Left lung (tissue), 10 donors: ENCODE results near the gene SLMAP. TPM values are rescaled to one million over a fixed set of nuclear protein-coding genes. Genes with fewer than 3 reads are reported as not detected.
"Not testable (repeated sequence)": the region's sequence is repeated elsewhere in the genome, so short reads cannot be mapped to it uniquely, and the experiment has no call there.

ENCODE experiments used
- ATAC-seq: fragments of 200-7000 bp; cut with Tn5 transposase; one replicate; pipeline ENCODE4 v1.9.1; 2020; ENCODE audit warnings: moderate library complexity
- DNase-seq, 4 donors: peaks; one replicate each; pipeline ENCODE4 v3.0.0-alpha.2; 2013 to 2020
- H3K27ac ChIP-seq, 2 donors: fragments of 200-600 bp; sonication (generic) in 1 of 2; one replicate each; pipeline versions ENCODE4 v1.5.0 to v1.8.0; 2020 to 2021
- H3K27me3 ChIP-seq, 2 donors: fragments of 200-600 bp; sonication (generic) in 1 of 2; one replicate each; pipeline versions ENCODE4 v1.5.0 to v1.8.0; 2020 to 2021
- H3K36me3 ChIP-seq, 2 donors: fragments of 200-600 bp; sonication (generic) in 1 of 2; one replicate each; pipeline versions ENCODE4 v1.5.0 to v1.8.0; 2020 to 2021
- H3K4me1 ChIP-seq, 2 donors: fragments of 200-600 bp; one replicate each; pipeline ENCODE4 v1.8.0; 2021
- H3K4me3 ChIP-seq, 2 donors: fragments of 200-600 bp; sonication (generic) in 1 of 2; one replicate each; pipeline versions ENCODE4 v1.5.0 to v1.8.0; 2020 to 2021; ENCODE audit warnings: mild to moderate bottlenecking in 1 of 2
- H3K9me3 ChIP-seq, 2 donors: fragments of 200-600 bp; sonication (generic) in 1 of 2; one replicate each; pipeline versions ENCODE4 v1.5.0 to v1.8.0; 2020 to 2021
- intact Hi-C, 2 donors: fragments of 100-400 bp; cut with DNase I; formaldehyde crosslinking; loops; one replicate each; pipeline versions ENCODE4 v1.11.2 to v1.14.2; 2022
- polyA plus RNA-seq, 6 donors: library from polyadenylated mRNA; unstranded; fragments of 120-200 nt; gene quantifications; one replicate each; pipeline ENCODE4 v1.2.1, GENCODE V29; 2013; ENCODE audit not compliant: insufficient read length in 6 of 6
- total RNA-seq, 2 donors: library from RNA; stranded (reverse); fragmentation: NEBNext Ultra II Directional; extraction: Animal tissue kit (Norgen Biotek cat#: 25700); gene quantifications; one replicate each; pipeline ENCODE4 v1.2.1, GENCODE V29; 2021
- TF ChIP-seq, protein P1 (sequence below), 2 donors: fragments of 200-600 bp; sonication (generic) in 1 of 2; IDR thresholded peaks; one replicate each; pipeline versions ENCODE4 v1.5.0 to v1.8.0; 2021; ENCODE audit warnings: antibody characterized with exemption in 2 of 2
- donor health status: DM: no; HTN: yes; CAD: no.
- donor health status: DM: no; HTN: no; CAD: no.

Gene SLMAP
- total and polyA plus RNA-seq, 8 donors, result 43.1 to 65.3 (median 56.3) TPM

DNA sequence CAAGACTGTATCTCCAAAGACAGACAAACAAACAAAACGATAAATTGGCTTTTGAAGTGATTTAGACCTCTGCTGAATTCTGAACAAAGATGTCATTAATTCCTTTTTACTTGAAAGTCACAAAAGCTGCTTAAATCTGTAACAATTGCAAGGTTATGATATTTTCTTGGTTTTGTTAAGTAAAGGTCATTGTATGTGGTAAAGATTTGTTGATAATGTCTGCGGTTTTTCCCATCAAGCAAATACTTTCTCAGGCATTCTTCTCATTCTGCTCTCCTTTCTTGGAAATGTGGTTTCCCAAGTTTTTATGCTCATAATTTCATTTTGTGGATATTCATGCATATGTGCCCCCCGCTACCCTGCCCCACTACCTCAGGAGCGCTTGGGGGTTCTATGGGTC, 116.5 kb downstream of the SLMAP start:
- TF ChIP-seq, protein P1, sequence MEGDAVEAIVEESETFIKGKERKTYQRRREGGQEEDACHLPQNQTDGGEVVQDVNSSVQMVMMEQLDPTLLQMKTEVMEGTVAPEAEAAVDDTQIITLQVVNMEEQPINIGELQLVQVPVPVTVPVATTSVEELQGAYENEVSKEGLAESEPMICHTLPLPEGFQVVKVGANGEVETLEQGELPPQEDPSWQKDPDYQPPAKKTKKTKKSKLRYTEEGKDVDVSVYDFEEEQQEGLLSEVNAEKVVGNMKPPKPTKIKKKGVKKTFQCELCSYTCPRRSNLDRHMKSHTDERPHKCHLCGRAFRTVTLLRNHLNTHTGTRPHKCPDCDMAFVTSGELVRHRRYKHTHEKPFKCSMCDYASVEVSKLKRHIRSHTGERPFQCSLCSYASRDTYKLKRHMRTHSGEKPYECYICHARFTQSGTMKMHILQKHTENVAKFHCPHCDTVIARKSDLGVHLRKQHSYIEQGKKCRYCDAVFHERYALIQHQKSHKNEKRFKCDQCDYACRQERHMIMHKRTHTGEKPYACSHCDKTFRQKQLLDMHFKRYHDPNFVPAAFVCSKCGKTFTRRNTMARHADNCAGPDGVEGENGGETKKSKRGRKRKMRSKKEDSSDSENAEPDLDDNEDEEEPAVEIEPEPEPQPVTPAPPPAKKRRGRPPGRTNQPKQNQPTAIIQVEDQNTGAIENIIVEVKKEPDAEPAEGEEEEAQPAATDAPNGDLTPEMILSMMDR (IDR thresholded peaks at IDR 0.05), result no peak
- no peak overlapping the region for H3K27ac ChIP-seq
- H3K4me1 ChIP-seq, result no peaks in the 10 kb centered on the region
- H3K4me3 ChIP-seq, result no peak overlapping the region
- intact Hi-C loops, result no loop called here
- no peak for DNase-seq
- H3K27me3 ChIP-seq, result no peaks in the 10 kb centered on the region
- no peak for ATAC-seq
- H3K36me3 ChIP-seq, result peaks cover 0 to 22% of the 10 kb centered on the region in 2 donors
- no peaks in the 10 kb centered on the region for H3K9me3 ChIP-seq

DNA sequence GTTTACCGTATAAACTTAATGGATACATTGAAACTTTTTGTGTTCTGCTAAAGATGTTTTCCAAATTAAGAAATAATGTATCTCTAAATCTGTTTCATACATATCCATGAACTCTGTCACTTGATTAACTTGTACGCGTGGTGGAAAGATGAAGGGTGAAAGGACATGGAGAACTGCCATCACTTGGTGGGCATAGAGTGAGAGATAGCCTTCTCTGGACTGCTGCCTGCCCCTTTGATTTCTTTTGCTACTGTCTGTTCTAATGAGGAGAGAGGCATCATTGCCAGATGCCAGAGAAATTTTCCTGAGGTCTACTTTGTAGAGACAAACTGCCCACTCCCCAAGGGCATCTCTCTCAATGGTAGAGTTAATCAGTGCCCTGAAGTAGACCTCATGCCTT, 120.5 kb downstream of the SLMAP start:
- H3K9me3 ChIP-seq, result no peaks in the 10 kb centered on the region
- TF ChIP-seq, protein P1 (IDR thresholded peaks at IDR 0.05), result no peak
- peaks cover 0 to 17% of the 10 kb centered on the region in 2 donors for H3K36me3 ChIP-seq
- DNase-seq (no peak), ATAC-seq (no peak)
- no peaks in the 10 kb centered on the region for H3K27me3 ChIP-seq
- no peak overlapping the region for H3K27ac ChIP-seq
- intact Hi-C loops, result no loop called here
- H3K4me1 ChIP-seq, result no peaks in the 10 kb centered on the region
- no peak overlapping the region for H3K4me3 ChIP-seq

DNA sequence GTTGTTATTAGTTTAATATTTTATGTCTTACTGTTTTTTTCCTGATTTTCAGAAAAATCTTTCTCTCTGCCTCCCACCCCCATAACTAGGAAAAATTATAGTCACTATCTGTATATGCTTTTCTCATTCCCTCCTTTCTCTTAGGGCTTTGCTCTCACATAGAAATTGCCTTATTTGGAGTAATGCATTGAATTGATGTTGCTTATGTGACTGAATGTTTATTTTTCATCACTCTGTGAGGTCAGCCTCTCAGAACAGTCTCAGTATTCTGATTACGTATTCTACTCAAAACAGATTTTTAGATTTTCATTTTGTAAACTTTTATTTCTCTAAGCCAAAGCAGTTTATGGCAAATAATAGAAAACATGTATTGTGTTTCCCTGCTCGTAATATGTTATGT, 121.0 kb downstream of the SLMAP start:
- TF ChIP-seq, protein P1 (IDR thresholded peaks at IDR 0.05), result no peak
- Histone ChIP-seq H3K27ac (no peak overlapping the region), H3K4me3 (no peak overlapping the region), H3K27me3 (no peaks in the 10 kb centered on the region), H3K36me3 (peaks cover 0 to 12% of the 10 kb centered on the region in 2 donors), H3K4me1 (no peaks in the 10 kb centered on the region), H3K9me3 (no peaks in the 10 kb centered on the region)
- no peak for ATAC-seq
- DNase-seq, result no peak
- intact Hi-C loops, result no loop called here

DNA sequence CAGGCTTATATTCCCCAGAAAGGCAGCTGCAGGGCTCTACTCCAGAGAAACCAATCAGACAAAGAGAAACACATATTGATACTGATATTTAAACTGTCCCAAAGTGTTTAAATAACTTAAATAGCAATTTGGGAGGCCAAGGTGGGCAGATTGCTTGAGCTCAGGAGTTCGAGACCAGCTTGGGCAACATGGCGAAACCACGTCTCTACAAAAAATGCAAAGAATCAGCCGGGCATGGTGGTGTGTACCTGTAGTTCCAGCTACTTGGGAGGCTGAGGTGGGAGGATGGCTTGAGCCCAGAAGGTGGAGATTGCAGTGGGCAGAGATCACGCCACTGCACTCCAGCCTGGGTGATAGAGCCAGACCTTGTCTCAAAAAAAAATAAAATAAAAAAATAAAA, 128.3 kb downstream of the SLMAP start:
- intact Hi-C loops, DNase-seq, H3K9me3 ChIP-seq, H3K4me1 ChIP-seq, H3K27me3 ChIP-seq, H3K4me3 ChIP-seq, ATAC-seq, H3K27ac ChIP-seq: not testable (repeated sequence)
- peaks cover 0 to 34% of the 10 kb centered on the region in 2 donors for H3K36me3 ChIP-seq

DNA sequence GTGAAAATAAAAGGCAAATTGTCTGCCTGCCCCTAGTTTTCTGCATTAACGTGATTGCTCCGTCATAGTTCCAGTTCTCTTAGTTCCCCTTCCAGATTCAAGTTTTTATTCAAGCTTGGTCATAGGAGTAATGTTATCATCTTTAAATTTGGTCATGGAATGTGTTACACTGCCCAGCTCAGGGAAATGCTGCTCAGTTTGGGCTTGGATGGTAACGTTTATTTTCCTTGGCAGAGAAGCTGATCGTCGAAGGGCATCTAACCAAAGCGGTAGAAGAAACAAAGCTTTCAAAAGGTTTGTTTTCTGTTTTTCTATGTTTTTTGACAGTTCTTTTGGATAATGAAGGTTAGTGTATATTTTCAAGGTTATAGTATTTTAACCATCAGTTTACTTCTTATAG, 133.7 kb downstream of the SLMAP start:
- Histone ChIP-seq H3K36me3 (peaks cover 0 to 25% of the 10 kb centered on the region in 2 donors), H3K4me1 (no peaks in the 10 kb centered on the region), H3K9me3 (no peaks in the 10 kb centered on the region), H3K4me3 (no peak overlapping the region), H3K27me3 (no peaks in the 10 kb centered on the region), H3K27ac (no peak overlapping the region)
- ATAC-seq (no peak), DNase-seq (no peak)
- TF ChIP-seq, protein P1 (IDR thresholded peaks at IDR 0.05), result no peak
- intact Hi-C loops, result no loop called here

DNA sequence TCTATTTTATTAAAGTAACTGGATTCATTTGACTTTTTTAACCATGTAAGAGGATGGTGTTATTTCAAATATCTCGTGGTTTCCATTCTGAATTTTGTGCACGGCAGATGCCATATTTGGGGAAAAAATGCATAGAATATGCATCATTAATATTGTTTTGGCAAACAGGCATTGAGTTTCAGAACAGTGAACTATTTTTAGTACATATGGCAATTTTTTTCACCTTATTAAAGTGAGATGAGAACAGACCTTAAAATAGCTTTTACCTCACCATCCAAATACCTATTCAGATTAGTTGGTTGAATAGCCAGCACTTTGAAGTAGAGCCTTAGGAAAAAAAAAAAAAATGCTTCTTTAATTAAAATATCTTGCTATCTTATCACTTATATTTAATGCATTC, 134.8 kb downstream of the SLMAP start:
- no peak overlapping the region for H3K4me3 ChIP-seq
- intact Hi-C loops, result no loop called here
- ATAC-seq, result no peak

More for the DNA sequence above, 134.8 kb downstream of the SLMAP start:
- DNase-seq, result no peak
- Histone ChIP-seq H3K36me3 (peaks cover 0 to 25% of the 10 kb centered on the region in 2 donors), H3K27ac (no peak overlapping the region), H3K4me1 (no peaks in the 10 kb centered on the region), H3K27me3 (no peaks in the 10 kb centered on the region), H3K9me3 (no peaks in the 10 kb centered on the region)
- TF ChIP-seq, protein P1 (IDR thresholded peaks at IDR 0.05), result no peak
